Transverse colon (tissue), 4 donors: ENCODE results near the gene MYOM1.

Experiments used
- POLR2A ChIP-seq: fragments of 450-650 bp; IDR thresholded peaks from one replicate; pipeline ENCODE4 v1.6.1; 2016; ENCODE audit warnings: antibody characterized with exemption, mild to moderate bottlenecking, moderate library complexity
- POLR2AphosphoS5 ChIP-seq, 3 donors: sonication (generic); formaldehyde crosslinking; IDR thresholded peaks; one replicate each; pipeline ENCODE4 v1.6.1; 2016; ENCODE audit warnings: antibody characterized with exemption in 3 of 3
- TF ChIP-seq, protein P1 (sequence below), 5 experiments: fragments of 200-600 bp in 3 of 5; fragments of 450-650 bp in 2 of 5; sonication (generic) in 3 of 5; IDR thresholded peaks; 1 replicate in 2 of 5; 2 replicates in 3 of 5; pipeline ENCODE4 v1.5.1; 2016 to 2017; ENCODE audit warnings: antibody characterized with exemption in 5 of 5, inconsistent platforms in 3 of 5, mild to moderate bottlenecking in 2 of 5, moderate library complexity in 1 of 5

- TF ChIP-seq, protein P1, sequence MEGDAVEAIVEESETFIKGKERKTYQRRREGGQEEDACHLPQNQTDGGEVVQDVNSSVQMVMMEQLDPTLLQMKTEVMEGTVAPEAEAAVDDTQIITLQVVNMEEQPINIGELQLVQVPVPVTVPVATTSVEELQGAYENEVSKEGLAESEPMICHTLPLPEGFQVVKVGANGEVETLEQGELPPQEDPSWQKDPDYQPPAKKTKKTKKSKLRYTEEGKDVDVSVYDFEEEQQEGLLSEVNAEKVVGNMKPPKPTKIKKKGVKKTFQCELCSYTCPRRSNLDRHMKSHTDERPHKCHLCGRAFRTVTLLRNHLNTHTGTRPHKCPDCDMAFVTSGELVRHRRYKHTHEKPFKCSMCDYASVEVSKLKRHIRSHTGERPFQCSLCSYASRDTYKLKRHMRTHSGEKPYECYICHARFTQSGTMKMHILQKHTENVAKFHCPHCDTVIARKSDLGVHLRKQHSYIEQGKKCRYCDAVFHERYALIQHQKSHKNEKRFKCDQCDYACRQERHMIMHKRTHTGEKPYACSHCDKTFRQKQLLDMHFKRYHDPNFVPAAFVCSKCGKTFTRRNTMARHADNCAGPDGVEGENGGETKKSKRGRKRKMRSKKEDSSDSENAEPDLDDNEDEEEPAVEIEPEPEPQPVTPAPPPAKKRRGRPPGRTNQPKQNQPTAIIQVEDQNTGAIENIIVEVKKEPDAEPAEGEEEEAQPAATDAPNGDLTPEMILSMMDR (IDR thresholded peaks at IDR 0.05), result no peak
- no peak for TF ChIP-seq POLR2A
- TF ChIP-seq POLR2AphosphoS5 (IDR thresholded peaks at IDR 0.05), result no peak
Measured at GRCh38 chr18:3245185-3245564, 25.4 kb upstream of the MYOM1 start.
